ENCODE results near the gene PYDC2. TPM values are rescaled to one million over a fixed set of nuclear protein-coding genes. Genes with fewer than 3 reads are reported as not detected.

The PYDC2 gene
- total RNA-seq, 1 experiment from 2014 or later: not detected

DNA sequence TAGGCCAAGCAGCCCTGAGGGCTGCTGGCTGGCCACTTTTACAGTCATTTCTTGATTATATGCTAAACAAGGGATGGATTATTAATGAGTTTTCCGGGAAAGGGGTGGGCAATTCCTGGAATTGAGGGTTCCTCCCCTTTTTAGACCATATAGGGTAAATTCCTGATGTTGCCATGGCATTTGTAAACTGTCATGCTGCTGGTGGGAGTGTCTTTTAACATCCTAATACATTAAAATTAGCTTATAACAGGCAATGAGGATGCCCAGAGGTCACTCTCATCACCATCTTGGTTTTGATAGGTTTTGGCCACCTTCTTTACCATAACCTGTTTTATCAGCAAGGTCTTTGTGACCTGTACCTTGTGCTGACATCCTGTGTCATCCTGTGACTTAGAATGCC lies 11.7 kb upstream of the PYDC2 start:
- ATAC-seq (no peak), DNase-seq (ENCODE audit: low spot score) (no peak)
- Mint-ChIP-seq H3K36me3 (no peaks in the 10 kb centered on the region), H3K9me3 (no peaks in the 10 kb centered on the region), H3K27ac (no peak overlapping the region), H3K4me1 (no peaks in the 10 kb centered on the region), H3K27me3 (ENCODE audit: low read depth) (no peaks in the 10 kb centered on the region), H3K4me3 (no peak overlapping the region)
- ChIA-PET CTCF (no interaction called here), POLR2A (no interaction called here)
- TF ChIP-seq GTF2I (CRISPR knock-in tag; conservative IDR thresholded peaks at IDR 0.05) (no peak), ZNF423 (CRISPR knock-in tag; IDR thresholded peaks at IDR 0.05) (no peak), RORB (CRISPR knock-in tag; IDR thresholded peaks at IDR 0.05) (no peak), ZBTB21 (CRISPR knock-in tag; IDR thresholded peaks at IDR 0.05; ENCODE audit: borderline replicate concordance) (no peak), TCF7 (CRISPR knock-in tag; IDR thresholded peaks at IDR 0.05; ENCODE audit: low read depth) (no peak), NR3C1 (CRISPR knock-in tag; conservative IDR thresholded peaks at IDR 0.05; ENCODE audit: low read depth) (no peak), ESRRA (CRISPR knock-in tag; IDR thresholded peaks at IDR 0.05; ENCODE audit: borderline replicate concordance) (no peak), PRRX2 (CRISPR knock-in tag; IDR thresholded peaks at IDR 0.05) (no peak), ELF4 (CRISPR knock-in tag; IDR thresholded peaks at IDR 0.05; ENCODE audit: low read depth) (no peak)
- TF ChIP-seq, protein P1, sequence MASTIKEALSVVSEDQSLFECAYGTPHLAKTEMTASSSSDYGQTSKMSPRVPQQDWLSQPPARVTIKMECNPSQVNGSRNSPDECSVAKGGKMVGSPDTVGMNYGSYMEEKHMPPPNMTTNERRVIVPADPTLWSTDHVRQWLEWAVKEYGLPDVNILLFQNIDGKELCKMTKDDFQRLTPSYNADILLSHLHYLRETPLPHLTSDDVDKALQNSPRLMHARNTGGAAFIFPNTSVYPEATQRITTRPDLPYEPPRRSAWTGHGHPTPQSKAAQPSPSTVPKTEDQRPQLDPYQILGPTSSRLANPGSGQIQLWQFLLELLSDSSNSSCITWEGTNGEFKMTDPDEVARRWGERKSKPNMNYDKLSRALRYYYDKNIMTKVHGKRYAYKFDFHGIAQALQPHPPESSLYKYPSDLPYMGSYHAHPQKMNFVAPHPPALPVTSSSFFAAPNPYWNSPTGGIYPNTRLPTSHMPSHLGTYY (CRISPR knock-in tag; IDR thresholded peaks at IDR 0.05): no peak
- TF ChIP-seq, protein P2, sequence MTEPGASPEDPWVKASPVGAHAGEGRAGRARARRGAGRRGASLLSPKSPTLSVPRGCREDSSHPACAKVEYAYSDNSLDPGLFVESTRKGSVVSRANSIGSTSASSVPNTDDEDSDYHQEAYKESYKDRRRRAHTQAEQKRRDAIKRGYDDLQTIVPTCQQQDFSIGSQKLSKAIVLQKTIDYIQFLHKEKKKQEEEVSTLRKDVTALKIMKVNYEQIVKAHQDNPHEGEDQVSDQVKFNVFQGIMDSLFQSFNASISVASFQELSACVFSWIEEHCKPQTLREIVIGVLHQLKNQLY (CRISPR knock-in tag; IDR thresholded peaks at IDR 0.05): no peak

DNA sequence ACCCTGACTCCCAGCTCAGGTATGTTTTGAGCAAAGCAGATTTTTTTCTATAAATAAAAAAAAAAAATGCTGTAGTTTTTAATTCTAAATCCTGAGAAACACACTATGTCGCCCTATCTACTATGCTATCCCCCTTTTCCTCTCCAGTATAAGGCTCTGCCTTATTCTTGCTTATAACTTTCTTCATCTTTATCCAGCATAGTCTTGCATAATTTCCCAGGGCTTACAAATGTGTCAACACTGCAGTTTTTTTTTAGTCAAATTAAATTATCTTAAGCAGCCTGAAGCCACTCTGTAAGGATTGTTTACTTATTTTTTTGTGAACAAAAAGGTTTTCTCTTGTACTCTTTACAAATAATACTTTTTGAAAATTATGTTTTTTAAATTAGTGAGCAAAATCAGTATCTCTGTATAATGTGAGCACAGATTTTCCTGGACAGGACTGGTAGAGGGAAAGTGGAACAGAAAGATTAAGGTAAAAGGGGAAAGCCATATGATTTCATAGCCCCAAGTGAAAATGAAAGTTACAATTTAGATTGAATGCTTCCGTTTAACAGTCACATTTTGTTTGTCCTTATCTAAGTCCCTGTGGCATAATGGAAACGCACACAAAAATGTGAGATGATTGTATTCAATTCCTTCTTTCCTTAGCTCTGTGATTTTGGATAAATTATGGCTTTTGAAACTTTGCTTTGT lies 5.6 kb upstream of the PYDC2 start:
- no peak for ATAC-seq
- Mint-ChIP-seq H3K27ac (no peak overlapping the region), H3K27me3 (ENCODE audit: low read depth) (no peaks in the 10 kb centered on the region), H3K4me3 (no peak overlapping the region), H3K36me3 (no peaks in the 10 kb centered on the region), H3K4me1 (no peaks in the 10 kb centered on the region), H3K9me3 (no peaks in the 10 kb centered on the region)
- TF ChIP-seq, protein P3, sequence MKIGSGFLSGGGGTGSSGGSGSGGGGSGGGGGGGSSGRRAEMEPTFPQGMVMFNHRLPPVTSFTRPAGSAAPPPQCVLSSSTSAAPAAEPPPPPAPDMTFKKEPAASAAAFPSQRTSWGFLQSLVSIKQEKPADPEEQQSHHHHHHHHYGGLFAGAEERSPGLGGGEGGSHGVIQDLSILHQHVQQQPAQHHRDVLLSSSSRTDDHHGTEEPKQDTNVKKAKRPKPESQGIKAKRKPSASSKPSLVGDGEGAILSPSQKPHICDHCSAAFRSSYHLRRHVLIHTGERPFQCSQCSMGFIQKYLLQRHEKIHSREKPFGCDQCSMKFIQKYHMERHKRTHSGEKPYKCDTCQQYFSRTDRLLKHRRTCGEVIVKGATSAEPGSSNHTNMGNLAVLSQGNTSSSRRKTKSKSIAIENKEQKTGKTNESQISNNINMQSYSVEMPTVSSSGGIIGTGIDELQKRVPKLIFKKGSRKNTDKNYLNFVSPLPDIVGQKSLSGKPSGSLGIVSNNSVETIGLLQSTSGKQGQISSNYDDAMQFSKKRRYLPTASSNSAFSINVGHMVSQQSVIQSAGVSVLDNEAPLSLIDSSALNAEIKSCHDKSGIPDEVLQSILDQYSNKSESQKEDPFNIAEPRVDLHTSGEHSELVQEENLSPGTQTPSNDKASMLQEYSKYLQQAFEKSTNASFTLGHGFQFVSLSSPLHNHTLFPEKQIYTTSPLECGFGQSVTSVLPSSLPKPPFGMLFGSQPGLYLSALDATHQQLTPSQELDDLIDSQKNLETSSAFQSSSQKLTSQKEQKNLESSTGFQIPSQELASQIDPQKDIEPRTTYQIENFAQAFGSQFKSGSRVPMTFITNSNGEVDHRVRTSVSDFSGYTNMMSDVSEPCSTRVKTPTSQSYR (CRISPR knock-in tag; IDR thresholded peaks at IDR 0.05): no peak
- TF ChIP-seq, protein P4, sequence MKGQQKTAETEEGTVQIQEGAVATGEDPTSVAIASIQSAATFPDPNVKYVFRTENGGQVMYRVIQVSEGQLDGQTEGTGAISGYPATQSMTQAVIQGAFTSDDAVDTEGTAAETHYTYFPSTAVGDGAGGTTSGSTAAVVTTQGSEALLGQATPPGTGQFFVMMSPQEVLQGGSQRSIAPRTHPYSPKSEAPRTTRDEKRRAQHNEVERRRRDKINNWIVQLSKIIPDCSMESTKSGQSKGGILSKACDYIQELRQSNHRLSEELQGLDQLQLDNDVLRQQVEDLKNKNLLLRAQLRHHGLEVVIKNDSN (CRISPR knock-in tag; IDR thresholded peaks at IDR 0.05): no peak
- TF ChIP-seq GABPB1 (CRISPR knock-in tag; IDR thresholded peaks at IDR 0.05) (no peak), HMGA2 (CRISPR knock-in tag; IDR thresholded peaks at IDR 0.05) (no peak), KAT7 (CRISPR knock-in tag; IDR thresholded peaks at IDR 0.05; ENCODE audit: borderline replicate concordance) (no peak), ZNF317 (CRISPR knock-in tag; IDR thresholded peaks at IDR 0.05; ENCODE audit: borderline replicate concordance, low read depth) (no peak), ESRRA (CRISPR knock-in tag; IDR thresholded peaks at IDR 0.05; ENCODE audit: borderline replicate concordance) (no peak), ZBTB21 (CRISPR knock-in tag; IDR thresholded peaks at IDR 0.05; ENCODE audit: borderline replicate concordance) (no peak)
- TF ChIP-seq, protein P5, sequence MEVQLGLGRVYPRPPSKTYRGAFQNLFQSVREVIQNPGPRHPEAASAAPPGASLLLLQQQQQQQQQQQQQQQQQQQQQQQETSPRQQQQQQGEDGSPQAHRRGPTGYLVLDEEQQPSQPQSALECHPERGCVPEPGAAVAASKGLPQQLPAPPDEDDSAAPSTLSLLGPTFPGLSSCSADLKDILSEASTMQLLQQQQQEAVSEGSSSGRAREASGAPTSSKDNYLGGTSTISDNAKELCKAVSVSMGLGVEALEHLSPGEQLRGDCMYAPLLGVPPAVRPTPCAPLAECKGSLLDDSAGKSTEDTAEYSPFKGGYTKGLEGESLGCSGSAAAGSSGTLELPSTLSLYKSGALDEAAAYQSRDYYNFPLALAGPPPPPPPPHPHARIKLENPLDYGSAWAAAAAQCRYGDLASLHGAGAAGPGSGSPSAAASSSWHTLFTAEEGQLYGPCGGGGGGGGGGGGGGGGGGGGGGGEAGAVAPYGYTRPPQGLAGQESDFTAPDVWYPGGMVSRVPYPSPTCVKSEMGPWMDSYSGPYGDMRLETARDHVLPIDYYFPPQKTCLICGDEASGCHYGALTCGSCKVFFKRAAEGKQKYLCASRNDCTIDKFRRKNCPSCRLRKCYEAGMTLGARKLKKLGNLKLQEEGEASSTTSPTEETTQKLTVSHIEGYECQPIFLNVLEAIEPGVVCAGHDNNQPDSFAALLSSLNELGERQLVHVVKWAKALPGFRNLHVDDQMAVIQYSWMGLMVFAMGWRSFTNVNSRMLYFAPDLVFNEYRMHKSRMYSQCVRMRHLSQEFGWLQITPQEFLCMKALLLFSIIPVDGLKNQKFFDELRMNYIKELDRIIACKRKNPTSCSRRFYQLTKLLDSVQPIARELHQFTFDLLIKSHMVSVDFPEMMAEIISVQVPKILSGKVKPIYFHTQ (CRISPR knock-in tag; IDR thresholded peaks at IDR 0.05): no peak
- TF ChIP-seq, protein P6, sequence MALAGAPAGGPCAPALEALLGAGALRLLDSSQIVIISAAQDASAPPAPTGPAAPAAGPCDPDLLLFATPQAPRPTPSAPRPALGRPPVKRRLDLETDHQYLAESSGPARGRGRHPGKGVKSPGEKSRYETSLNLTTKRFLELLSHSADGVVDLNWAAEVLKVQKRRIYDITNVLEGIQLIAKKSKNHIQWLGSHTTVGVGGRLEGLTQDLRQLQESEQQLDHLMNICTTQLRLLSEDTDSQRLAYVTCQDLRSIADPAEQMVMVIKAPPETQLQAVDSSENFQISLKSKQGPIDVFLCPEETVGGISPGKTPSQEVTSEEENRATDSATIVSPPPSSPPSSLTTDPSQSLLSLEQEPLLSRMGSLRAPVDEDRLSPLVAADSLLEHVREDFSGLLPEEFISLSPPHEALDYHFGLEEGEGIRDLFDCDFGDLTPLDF (CRISPR knock-in tag; IDR thresholded peaks at IDR 0.05): no peak
- TF ChIP-seq, protein P7, sequence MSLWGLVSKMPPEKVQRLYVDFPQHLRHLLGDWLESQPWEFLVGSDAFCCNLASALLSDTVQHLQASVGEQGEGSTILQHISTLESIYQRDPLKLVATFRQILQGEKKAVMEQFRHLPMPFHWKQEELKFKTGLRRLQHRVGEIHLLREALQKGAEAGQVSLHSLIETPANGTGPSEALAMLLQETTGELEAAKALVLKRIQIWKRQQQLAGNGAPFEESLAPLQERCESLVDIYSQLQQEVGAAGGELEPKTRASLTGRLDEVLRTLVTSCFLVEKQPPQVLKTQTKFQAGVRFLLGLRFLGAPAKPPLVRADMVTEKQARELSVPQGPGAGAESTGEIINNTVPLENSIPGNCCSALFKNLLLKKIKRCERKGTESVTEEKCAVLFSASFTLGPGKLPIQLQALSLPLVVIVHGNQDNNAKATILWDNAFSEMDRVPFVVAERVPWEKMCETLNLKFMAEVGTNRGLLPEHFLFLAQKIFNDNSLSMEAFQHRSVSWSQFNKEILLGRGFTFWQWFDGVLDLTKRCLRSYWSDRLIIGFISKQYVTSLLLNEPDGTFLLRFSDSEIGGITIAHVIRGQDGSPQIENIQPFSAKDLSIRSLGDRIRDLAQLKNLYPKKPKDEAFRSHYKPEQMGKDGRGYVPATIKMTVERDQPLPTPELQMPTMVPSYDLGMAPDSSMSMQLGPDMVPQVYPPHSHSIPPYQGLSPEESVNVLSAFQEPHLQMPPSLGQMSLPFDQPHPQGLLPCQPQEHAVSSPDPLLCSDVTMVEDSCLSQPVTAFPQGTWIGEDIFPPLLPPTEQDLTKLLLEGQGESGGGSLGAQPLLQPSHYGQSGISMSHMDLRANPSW (CRISPR knock-in tag; conservative IDR thresholded peaks at IDR 0.05; ENCODE audit: low read depth): no peak
- ChIA-PET CTCF (no interaction called here), POLR2A (no interaction called here)
- DNase-seq (ENCODE audit: low spot score): no peak
